Keratinocyte (primary cell): Measurements from ENCODE around the gene TMEM9. TPM values are rescaled to one million over a fixed set of nuclear protein-coding genes. Genes with fewer than 3 reads are reported as not detected.

Source experiments
- DNase-seq: peaks from one replicate; pipeline ENCODE4 v3.0.0-alpha.2; 2011; ENCODE audit warnings: low read depth, missing footprints, low spot score
- FAIRE-seq: peaks from 2 replicates; lab custom pipeline; 2011; peaks lifted over from hg19 to GRCh38; lab: Jason Lieb, UNC
- H2AFZ ChIP-seq: 2 replicates; pipeline ENCODE4 v1.6.0; 2012; ENCODE audit warnings: low read length, control low read depth, inconsistent platforms; ENCODE audit not compliant: control insufficient read depth
- H3K27ac ChIP-seq: 2 replicates; pipeline ENCODE4 v1.5.1; 2011; ENCODE audit warnings: low read length; ENCODE audit not compliant: control insufficient read depth, insufficient read depth
- H3K27me3 ChIP-seq: 3 replicates; pipeline ENCODE4 v1.6.0; 2011; ENCODE audit warnings: low read length; ENCODE audit not compliant: control insufficient read depth, insufficient read depth; ENCODE audit errors: extremely low read depth
- H3K36me3 ChIP-seq, 2 experiments: 2 replicates in 1 of 2; 3 replicates in 1 of 2; pipeline ENCODE4 v1.5.1; 2011; ENCODE audit warnings: low read length in 2 of 2, mild to moderate bottlenecking in 1 of 2; ENCODE audit not compliant: control insufficient read depth in 2 of 2, insufficient read depth in 2 of 2; ENCODE audit errors: extremely low read depth in 1 of 2
- H3K4me1 ChIP-seq: 3 replicates; pipeline ENCODE4 v1.5.1; 2011; ENCODE audit warnings: low read length; ENCODE audit not compliant: control insufficient read depth, insufficient read depth; ENCODE audit errors: extremely low read depth
- H3K4me2 ChIP-seq: 3 replicates; pipeline ENCODE4 v1.6.0; 2011; ENCODE audit warnings: low read depth, low read length; ENCODE audit not compliant: control insufficient read depth, insufficient read depth; ENCODE audit errors: extremely low read depth
- H3K4me3 ChIP-seq, 3 experiments: fragments of 200-600 bp in 1 of 3; sonication (generic) in 1 of 3; 2 replicates in 2 of 3; 3 replicates in 1 of 3; pipeline ENCODE4 v1.5.1; 2011 to 2016; ENCODE audit warnings: low read length in 3 of 3, mild to moderate bottlenecking in 3 of 3, control low read depth in 2 of 3, inconsistent platforms in 1 of 3, low read depth in 1 of 3, mixed read lengths in 1 of 3, mixed run types in 1 of 3, moderate library complexity in 1 of 3; ENCODE audit not compliant: control insufficient read depth in 2 of 3, insufficient read depth in 2 of 3; ENCODE audit errors: extremely low read depth in 1 of 3
- H3K79me2 ChIP-seq: 2 replicates; pipeline ENCODE4 v1.6.0; 2012; ENCODE audit warnings: low read length; ENCODE audit not compliant: control insufficient read depth, insufficient read depth
- H3K9ac ChIP-seq: 3 replicates; pipeline ENCODE4 v1.6.0; 2011; ENCODE audit warnings: low read length; ENCODE audit not compliant: control insufficient read depth, insufficient read depth; ENCODE audit errors: extremely low read depth
- H3K9me1 ChIP-seq: 3 replicates; pipeline ENCODE4 v1.6.0; 2011; ENCODE audit warnings: low read length; ENCODE audit not compliant: control insufficient read depth, insufficient read depth; ENCODE audit errors: extremely low read depth
- H3K9me3 ChIP-seq: 2 replicates; pipeline ENCODE4 v1.5.1; 2012; ENCODE audit warnings: low read depth, low read length; ENCODE audit not compliant: control insufficient read depth
- H4K20me1 ChIP-seq: 3 replicates; pipeline ENCODE4 v1.6.0; 2011; ENCODE audit warnings: low read length; ENCODE audit not compliant: control insufficient read depth, insufficient read depth; ENCODE audit errors: extremely low read depth
- EZH2 ChIP-seq: IDR thresholded peaks from one replicate; pipeline ENCODE4 v1.6.1; 2012; ENCODE audit warnings: inconsistent platforms, mild to moderate bottlenecking, low read length, moderate library complexity
- dilution Hi-C: fragments of 300-500 bp; cut with MboI; formaldehyde crosslinking; loops from one replicate; pipeline ENCODE4 v1.7.0; 2020; ENCODE audit warnings: low sequenced_read_pairs; ENCODE audit not compliant: extremely low pct_ligation_motif_present
- polyA plus RNA-seq, 5 experiments: library from polyadenylated mRNA; depleted of rRNA in 3 of 5; stranded (reverse) in 3 of 5; stranded (forward) in 1 of 5; unstranded in 1 of 5; fragments of >200 nt; gene quantifications; 1 replicate in 1 of 5; 2 replicates in 3 of 5; 3 replicates in 1 of 5; pipeline versions ENCODE4 v1.2.1 to v1.2.3, GENCODE V29; 2011 to 2012; ENCODE audit warnings: missing spikeins in 2 of 5, low read depth in 1 of 5, low replicate concordance in 1 of 5
- TF ChIP-seq, protein P1 (sequence below), 3 experiments: IDR thresholded peaks in 1 of 3; conservative IDR thresholded peaks in 1 of 3; optimal IDR thresholded peaks in 1 of 3; 2 replicates in 2 of 3; 3 replicates in 1 of 3; pipeline versions ENCODE3 to v1.5.1; 2011; ENCODE audit warnings: low read length in 3 of 3, mild to moderate bottlenecking in 3 of 3, moderate library complexity in 2 of 3, control low read depth in 1 of 3, inconsistent platforms in 1 of 3; ENCODE audit not compliant: insufficient read depth in 2 of 3; ENCODE audit errors: extremely low read depth in 1 of 3

TMEM9 gene
- polyA plus RNA-seq, 1 donor (not counting 4 experiments of a cell fraction or from before 2014, with no cell fraction given): 56.0 TPM

DNA sequence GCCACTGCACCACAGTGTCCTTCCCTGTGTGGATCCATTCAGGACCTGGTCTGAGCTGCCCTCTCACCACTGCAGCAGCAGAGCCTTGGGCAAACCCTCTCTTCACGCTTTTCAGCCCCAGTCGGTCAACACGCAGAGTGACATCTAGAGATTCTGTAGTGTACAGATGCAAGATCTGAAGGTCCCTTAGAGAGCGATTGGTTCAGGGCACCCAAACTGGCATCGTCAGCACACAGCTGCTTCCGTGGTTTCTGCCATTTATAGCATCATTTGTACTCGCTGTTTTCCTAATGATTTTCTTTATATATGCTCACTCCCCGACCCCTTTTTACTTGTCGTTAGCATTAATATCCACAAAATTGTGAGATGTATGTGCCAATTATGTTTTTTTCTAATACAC is 25.8 kb downstream of the TMEM9 start:
- H4K20me1 ChIP-seq: no peaks in the 10 kb centered on the region
- peaks cover 21% of the 10 kb centered on the region for H3K27me3 ChIP-seq
- no peak overlapping the region for H3K9ac ChIP-seq
- no peak overlapping the region for H3K27ac ChIP-seq
- no peak overlapping the region for H3K4me2 ChIP-seq
- H3K79me2 ChIP-seq: no peaks in the 10 kb centered on the region
- no peak for FAIRE-seq
- H3K9me1 ChIP-seq: no peaks in the 10 kb centered on the region
- TF ChIP-seq EZH2: no peak
- TF ChIP-seq, protein P1, sequence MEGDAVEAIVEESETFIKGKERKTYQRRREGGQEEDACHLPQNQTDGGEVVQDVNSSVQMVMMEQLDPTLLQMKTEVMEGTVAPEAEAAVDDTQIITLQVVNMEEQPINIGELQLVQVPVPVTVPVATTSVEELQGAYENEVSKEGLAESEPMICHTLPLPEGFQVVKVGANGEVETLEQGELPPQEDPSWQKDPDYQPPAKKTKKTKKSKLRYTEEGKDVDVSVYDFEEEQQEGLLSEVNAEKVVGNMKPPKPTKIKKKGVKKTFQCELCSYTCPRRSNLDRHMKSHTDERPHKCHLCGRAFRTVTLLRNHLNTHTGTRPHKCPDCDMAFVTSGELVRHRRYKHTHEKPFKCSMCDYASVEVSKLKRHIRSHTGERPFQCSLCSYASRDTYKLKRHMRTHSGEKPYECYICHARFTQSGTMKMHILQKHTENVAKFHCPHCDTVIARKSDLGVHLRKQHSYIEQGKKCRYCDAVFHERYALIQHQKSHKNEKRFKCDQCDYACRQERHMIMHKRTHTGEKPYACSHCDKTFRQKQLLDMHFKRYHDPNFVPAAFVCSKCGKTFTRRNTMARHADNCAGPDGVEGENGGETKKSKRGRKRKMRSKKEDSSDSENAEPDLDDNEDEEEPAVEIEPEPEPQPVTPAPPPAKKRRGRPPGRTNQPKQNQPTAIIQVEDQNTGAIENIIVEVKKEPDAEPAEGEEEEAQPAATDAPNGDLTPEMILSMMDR (optimal IDR thresholded peaks at IDR 0.05 in 1 of 3, IDR thresholded peaks at IDR 0.05 in 1 of 3, conservative IDR thresholded peaks at IDR 0.05 in 1 of 3; ENCODE audit: extremely low read depth in 1 of 3, insufficient read depth in 2 of 3, low read length in 3 of 3): no peak
- H3K36me3 ChIP-seq: no peaks in the 10 kb centered on the region
- dilution Hi-C loops: no loop called here
- no peak for DNase-seq
- no peak overlapping the region for H3K4me3 ChIP-seq
- no peaks in the 10 kb centered on the region for H3K9me3 ChIP-seq
- H2AFZ ChIP-seq: no peak overlapping the region
- peaks cover 14% of the 10 kb centered on the region for H3K4me1 ChIP-seq

DNA sequence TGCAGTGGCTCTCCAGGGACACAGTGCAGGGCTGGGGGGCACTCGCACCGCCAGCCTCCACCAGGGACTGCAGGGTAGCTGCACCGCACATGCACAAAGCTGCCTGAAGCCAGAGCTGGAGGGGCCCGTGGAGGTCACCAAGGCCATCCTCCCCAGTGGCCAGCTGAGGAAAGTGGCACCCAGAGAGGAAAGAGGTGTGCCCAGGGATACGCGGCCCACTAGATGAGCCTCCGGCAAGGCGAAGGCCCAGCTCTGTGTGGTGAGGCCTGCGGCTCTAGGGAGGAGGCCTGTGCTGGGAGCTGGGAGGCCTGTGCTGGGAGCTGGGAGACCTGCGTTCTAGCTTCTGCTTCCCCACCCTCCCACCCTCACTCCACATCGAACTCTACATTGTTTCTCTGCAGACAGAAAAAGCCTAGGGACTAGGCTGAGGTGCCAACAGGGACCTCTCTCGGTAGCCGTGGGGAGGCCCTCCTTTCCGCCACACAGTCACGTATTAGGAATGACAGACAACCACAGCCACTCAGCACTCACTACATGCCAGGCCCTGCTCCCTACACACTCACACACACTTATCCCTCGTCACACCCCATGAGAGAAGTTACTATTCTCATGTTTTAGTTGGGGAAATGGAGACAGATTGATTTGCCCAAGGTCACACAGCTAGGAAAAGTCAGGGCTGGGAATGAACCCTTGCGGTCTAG is 26.4 kb downstream of the TMEM9 start:
- Histone ChIP-seq H4K20me1 (no peaks in the 10 kb centered on the region), H3K4me1 (peaks cover 14% of the 10 kb centered on the region), H2AFZ (no peak overlapping the region), H3K4me2 (no peak overlapping the region), H3K9ac (no peak overlapping the region), H3K79me2 (no peaks in the 10 kb centered on the region), H3K27ac (no peak overlapping the region), H3K4me3 (no peak overlapping the region), H3K9me1 (no peaks in the 10 kb centered on the region), H3K27me3 (peaks cover 25% of the 10 kb centered on the region), H3K9me3 (no peaks in the 10 kb centered on the region), H3K36me3 (no peaks in the 10 kb centered on the region)
- TF ChIP-seq, protein P1 (optimal IDR thresholded peaks at IDR 0.05 in 1 of 3, IDR thresholded peaks at IDR 0.05 in 1 of 3, conservative IDR thresholded peaks at IDR 0.05 in 1 of 3; ENCODE audit: extremely low read depth in 1 of 3, insufficient read depth in 2 of 3, low read length in 3 of 3): no peak
- no peak for TF ChIP-seq EZH2
- FAIRE-seq: no peak
- no peak for DNase-seq
- dilution Hi-C loops: no loop called here
